Measurements from ENCODE around the gene PPARG. TPM values are rescaled to one million over a fixed set of nuclear protein-coding genes. Genes with fewer than 3 reads are reported as not detected.

PPARG gene
- polyA plus RNA-seq, 2 of the 4 experiments (the other 2 are of a cell fraction): 38.9 to 43.1 TPM

DNA sequence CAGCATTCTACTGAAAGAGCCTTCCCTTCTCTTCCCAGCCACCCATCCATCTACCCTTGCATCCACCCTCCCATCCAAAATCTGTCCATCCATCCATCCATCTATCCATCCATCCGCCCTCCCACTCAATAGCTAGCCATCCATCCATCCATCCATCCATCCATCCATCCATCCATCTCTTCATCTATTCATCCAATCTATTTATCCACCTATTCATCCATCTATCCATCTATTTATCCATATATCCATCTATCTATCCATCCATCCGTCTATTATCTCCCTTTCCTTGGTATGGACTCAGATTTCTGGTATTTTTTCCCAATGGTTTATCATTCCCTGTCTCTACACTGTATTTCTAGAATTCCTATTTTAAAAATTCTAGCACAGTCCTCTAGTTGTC, 46.1 kb upstream of the PPARG start:
- Histone ChIP-seq H3K4me2 (no peak overlapping the region), H3K9me3 (0 out of 3 replicates have a peak, but pooled peaks cover 6% of the 10 kb centered on the region), H3K27ac (no peak overlapping the region), H3K4me3 (no peak overlapping the region), H3K4me1 (no peaks in the 10 kb centered on the region)
- DNase-seq (ENCODE audit: low read depth in 1 of 2, low spot score in 1 of 2): no peak
- CTCF ChIA-PET: interaction anchor here (1.2 kb wide), 1 partner anchor 108 kb away, joined by 4 read pairs; no protein-coding TSS in a partner anchor
- 40% methylated on average over 2 of the region's 2 CpGs for WGBS (ENCODE audit: missing lambda C conversion rate)
- POLR2A ChIA-PET: no interaction called here
- ATAC-seq: no peak
- TF ChIP-seq JUNB (IDR thresholded peaks at IDR 0.05) (no peak), FOXS1 (CRISPR knock-in tag; IDR thresholded peaks at IDR 0.05) (no peak), POLR2A (IDR thresholded peaks at IDR 0.05; ENCODE audit: low read length) (no peak), TP53 (CRISPR knock-in tag; IDR thresholded peaks at IDR 0.05) (no peak), RFX5 (IDR thresholded peaks at IDR 0.05) (no peak), MAZ (IDR thresholded peaks at IDR 0.05; ENCODE audit: borderline replicate concordance, low read depth, low read length) (no peak), MAFK (IDR thresholded peaks at IDR 0.05; ENCODE audit: partially characterized antibody) (no peak)
- TF ChIP-seq, protein P1, sequence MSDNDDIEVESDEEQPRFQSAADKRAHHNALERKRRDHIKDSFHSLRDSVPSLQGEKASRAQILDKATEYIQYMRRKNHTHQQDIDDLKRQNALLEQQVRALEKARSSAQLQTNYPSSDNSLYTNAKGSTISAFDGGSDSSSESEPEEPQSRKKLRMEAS (IDR thresholded peaks at IDR 0.05): no peak
- TF ChIP-seq, protein P2, sequence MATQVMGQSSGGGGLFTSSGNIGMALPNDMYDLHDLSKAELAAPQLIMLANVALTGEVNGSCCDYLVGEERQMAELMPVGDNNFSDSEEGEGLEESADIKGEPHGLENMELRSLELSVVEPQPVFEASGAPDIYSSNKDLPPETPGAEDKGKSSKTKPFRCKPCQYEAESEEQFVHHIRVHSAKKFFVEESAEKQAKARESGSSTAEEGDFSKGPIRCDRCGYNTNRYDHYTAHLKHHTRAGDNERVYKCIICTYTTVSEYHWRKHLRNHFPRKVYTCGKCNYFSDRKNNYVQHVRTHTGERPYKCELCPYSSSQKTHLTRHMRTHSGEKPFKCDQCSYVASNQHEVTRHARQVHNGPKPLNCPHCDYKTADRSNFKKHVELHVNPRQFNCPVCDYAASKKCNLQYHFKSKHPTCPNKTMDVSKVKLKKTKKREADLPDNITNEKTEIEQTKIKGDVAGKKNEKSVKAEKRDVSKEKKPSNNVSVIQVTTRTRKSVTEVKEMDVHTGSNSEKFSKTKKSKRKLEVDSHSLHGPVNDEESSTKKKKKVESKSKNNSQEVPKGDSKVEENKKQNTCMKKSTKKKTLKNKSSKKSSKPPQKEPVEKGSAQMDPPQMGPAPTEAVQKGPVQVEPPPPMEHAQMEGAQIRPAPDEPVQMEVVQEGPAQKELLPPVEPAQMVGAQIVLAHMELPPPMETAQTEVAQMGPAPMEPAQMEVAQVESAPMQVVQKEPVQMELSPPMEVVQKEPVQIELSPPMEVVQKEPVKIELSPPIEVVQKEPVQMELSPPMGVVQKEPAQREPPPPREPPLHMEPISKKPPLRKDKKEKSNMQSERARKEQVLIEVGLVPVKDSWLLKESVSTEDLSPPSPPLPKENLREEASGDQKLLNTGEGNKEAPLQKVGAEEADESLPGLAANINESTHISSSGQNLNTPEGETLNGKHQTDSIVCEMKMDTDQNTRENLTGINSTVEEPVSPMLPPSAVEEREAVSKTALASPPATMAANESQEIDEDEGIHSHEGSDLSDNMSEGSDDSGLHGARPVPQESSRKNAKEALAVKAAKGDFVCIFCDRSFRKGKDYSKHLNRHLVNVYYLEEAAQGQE (IDR thresholded peaks at IDR 0.05): no peak
- TF ChIP-seq, protein P3, sequence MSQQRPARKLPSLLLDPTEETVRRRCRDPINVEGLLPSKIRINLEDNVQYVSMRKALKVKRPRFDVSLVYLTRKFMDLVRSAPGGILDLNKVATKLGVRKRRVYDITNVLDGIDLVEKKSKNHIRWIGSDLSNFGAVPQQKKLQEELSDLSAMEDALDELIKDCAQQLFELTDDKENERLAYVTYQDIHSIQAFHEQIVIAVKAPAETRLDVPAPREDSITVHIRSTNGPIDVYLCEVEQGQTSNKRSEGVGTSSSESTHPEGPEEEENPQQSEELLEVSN (IDR thresholded peaks at IDR 0.05; ENCODE audit: borderline replicate concordance, low read depth): no peak
- FAIRE-seq: no peak

DNA sequence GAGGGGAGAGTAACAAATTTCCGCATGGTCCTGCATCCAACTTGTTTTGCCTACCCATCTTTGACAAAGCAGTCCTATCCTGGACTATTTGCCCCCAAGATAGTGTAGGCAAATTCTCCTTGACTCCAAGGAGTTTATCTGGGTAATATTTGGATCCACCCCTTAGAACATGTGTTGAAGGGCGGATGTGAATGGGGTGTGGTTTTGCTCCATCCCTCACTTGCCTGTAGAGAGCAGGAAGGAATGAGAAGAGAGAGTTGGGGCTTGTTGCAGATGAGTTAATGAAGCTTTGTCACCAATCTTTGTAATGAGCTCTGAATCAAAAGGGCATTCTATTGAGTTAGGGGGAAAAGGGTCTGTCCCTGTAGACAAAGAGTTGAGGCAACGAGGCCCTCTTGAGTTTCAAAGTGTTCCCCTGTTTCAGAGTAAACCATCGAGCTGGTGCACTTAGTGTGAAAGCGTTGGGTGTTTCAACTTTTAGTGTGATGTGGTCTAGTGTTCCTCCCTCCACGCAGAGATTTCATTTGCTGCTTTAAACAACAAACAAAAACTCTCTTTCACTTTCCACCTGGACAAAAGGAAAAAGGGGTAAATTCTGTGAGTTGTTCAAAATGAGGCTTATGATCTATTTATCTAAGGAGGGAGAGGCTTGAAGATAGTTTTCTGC, 42.2 kb upstream of the PPARG start:
- ChIA-PET CTCF (interaction anchor here (0.7 kb wide), 1 partner anchor 71 kb away, joined by 3 read pairs; no protein-coding TSS in a partner anchor), POLR2A (no interaction called here)
- H3K4me1 ChIP-seq: no peaks in the 10 kb centered on the region
- H3K4me3 ChIP-seq: no peak overlapping the region
- WGBS (ENCODE audit: missing lambda C conversion rate): 44% methylated on average over 6 of the region's 6 CpGs
- no peak overlapping the region for H3K27ac ChIP-seq
- H3K4me2 ChIP-seq: no peak overlapping the region
- FAIRE-seq (no peak), ATAC-seq (no peak), DNase-seq (ENCODE audit: low read depth in 1 of 2, low spot score in 1 of 2) (no peak)
- TF ChIP-seq CBX2 (IDR thresholded peaks at IDR 0.05; ENCODE audit: borderline replicate concordance, low read depth): no peak
- peaks cover 23% of the 10 kb centered on the region; the same call in 2 of the 3 replicates for H3K9me3 ChIP-seq

DNA sequence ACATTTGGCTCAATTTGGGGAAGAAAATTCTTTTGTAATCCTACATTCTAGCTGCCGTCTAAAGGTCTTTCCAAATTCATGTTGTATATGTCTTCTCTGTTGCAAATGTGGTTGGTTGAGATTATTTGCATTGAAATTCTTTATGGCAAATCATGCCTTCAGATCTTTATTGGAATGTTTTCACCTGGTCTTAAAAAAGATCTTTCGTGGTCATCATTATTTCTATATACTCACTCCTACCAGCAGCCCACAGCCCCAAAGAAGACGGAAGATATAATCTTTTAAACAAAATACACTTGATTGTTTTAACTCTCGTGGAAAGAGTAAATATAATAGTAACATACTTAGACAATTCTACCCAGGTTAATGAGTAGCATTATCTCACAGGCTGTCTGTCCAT, 41.5 kb upstream of the PPARG start:
- TF ChIP-seq HEYL (CRISPR knock-in tag; IDR thresholded peaks at IDR 0.05) (no peak), ESRRA (IDR thresholded peaks at IDR 0.05; ENCODE audit: borderline replicate concordance, low read length) (no peak), ZNF302 (CRISPR knock-in tag; IDR thresholded peaks at IDR 0.05) (no peak), HOXB13 (CRISPR knock-in tag; IDR thresholded peaks at IDR 0.05; ENCODE audit: low read depth) (no peak), RFX5 (IDR thresholded peaks at IDR 0.05) (no peak), MAFK (IDR thresholded peaks at IDR 0.05; ENCODE audit: partially characterized antibody) (no peak)
- TF ChIP-seq, protein P4, sequence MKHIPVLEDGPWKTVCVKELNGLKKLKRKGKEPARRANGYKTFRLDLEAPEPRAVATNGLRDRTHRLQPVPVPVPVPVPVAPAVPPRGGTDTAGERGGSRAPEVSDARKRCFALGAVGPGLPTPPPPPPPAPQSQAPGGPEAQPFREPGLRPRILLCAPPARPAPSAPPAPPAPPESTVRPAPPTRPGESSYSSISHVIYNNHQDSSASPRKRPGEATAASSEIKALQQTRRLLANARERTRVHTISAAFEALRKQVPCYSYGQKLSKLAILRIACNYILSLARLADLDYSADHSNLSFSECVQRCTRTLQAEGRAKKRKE (CRISPR knock-in tag; IDR thresholded peaks at IDR 0.05; ENCODE audit: low read depth): no peak
- TF ChIP-seq, protein P3 (IDR thresholded peaks at IDR 0.05; ENCODE audit: borderline replicate concordance, low read depth): no peak
- TF ChIP-seq, protein P5, sequence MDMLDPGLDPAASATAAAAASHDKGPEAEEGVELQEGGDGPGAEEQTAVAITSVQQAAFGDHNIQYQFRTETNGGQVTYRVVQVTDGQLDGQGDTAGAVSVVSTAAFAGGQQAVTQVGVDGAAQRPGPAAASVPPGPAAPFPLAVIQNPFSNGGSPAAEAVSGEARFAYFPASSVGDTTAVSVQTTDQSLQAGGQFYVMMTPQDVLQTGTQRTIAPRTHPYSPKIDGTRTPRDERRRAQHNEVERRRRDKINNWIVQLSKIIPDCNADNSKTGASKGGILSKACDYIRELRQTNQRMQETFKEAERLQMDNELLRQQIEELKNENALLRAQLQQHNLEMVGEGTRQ (IDR thresholded peaks at IDR 0.05): no peak
- TF ChIP-seq, protein P6, sequence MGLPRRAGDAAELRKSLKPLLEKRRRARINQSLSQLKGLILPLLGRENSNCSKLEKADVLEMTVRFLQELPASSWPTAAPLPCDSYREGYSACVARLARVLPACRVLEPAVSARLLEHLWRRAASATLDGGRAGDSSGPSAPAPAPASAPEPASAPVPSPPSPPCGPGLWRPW (IDR thresholded peaks at IDR 0.05): no peak
- ATAC-seq (no peak), FAIRE-seq (no peak), DNase-seq (ENCODE audit: low read depth in 1 of 2, low spot score in 1 of 2) (no peak)
- Histone ChIP-seq H3K27ac (no peak overlapping the region), H3K9me3 (peaks cover 23% of the 10 kb centered on the region; the same call in 2 of the 3 replicates), H3K4me3 (no peak overlapping the region), H3K4me2 (no peak overlapping the region), H3K4me1 (no peaks in the 10 kb centered on the region)
- ChIA-PET CTCF (no interaction called here), POLR2A (no interaction called here)
- WGBS (ENCODE audit: missing lambda C conversion rate): 63% methylated on average over 4 of the region's 4 CpGs
